Lower leg skin (tissue), 4 donors: ENCODE measurements around the gene SCRT2. TPM values are rescaled to one million over a fixed set of nuclear protein-coding genes. Genes with fewer than 3 reads are reported as not detected.

ENCODE experiments used
- DNase-seq, 2 donors: peaks; one replicate each; pipeline ENCODE4 v3.0.0-alpha.2; 2019; ENCODE audit warnings: low spot score in 2 of 2
- H3K4me3 ChIP-seq: fragments of 200-600 bp; sonication (generic); 2 replicates; pipeline ENCODE4 v1.5.1; 2017; ENCODE audit warnings: mild to moderate bottlenecking, low read depth; ENCODE audit not compliant: poor library complexity, severe bottlenecking
- CTCF ChIP-seq, 3 donors: fragments of 450-650 bp; IDR thresholded peaks; one replicate each; pipeline ENCODE4 v1.5.1; 2016; ENCODE audit warnings: antibody characterized with exemption in 3 of 3, mild to moderate bottlenecking in 3 of 3, moderate library complexity in 2 of 3
- POLR2A ChIP-seq, 2 donors: fragments of 450-650 bp; IDR thresholded peaks; one replicate each; pipeline ENCODE4 v1.6.1; 2016 to 2017; ENCODE audit warnings: antibody characterized with exemption in 2 of 2, mild to moderate bottlenecking in 1 of 2, moderate library complexity in 1 of 2
- WGBS, 2 donors: methylation state at CpG; one replicate each; pipeline ENCODE4 v1.1.5; 2018; 5-methylcytosine and 5-hydroxymethylcytosine counted together
- intact Hi-C: fragments of 100-400 bp; cut with DNase I; formaldehyde crosslinking; loops from one replicate; pipeline ENCODE4 v1.15.0; 2023; ENCODE audit warnings: low total_unique reads
- total RNA-seq, 4 donors: library from RNA; depleted of rRNA; stranded (reverse); fragments of >200 nt; gene quantifications; one replicate each; pipeline ENCODE4 v1.1.0, GENCODE V29; 2016

The SCRT2 gene
- total RNA-seq, 4 donors from 2014 or later, result not detected

GRCh38 chr20:672963-673602 lies 2.5 kb downstream of the SCRT2 start:
- no peak for DNase-seq
- intact Hi-C loops, result no loop called here
- no peak for TF ChIP-seq CTCF (IDR thresholded peaks at IDR 0.05)
- H3K4me3 ChIP-seq, result no peak overlapping the region
- WGBS, 2 donors, result 31 to 53% methylated on average over 7 of the region's 7 CpGs

GRCh38 chr20:671252-672030 lies 4.2 kb downstream of the SCRT2 start:
- DNase-seq, result no peak
- 71 to 79% methylated on average over 9 of the region's 9 CpGs for WGBS, 2 donors
- no peak overlapping the region for H3K4me3 ChIP-seq
- intact Hi-C loops, result no loop called here
- TF ChIP-seq CTCF (IDR thresholded peaks at IDR 0.05) (no peak), POLR2A (IDR thresholded peaks at IDR 0.05) (no peak)

GRCh38 chr20:669573-669972 lies 6.0 kb downstream of the SCRT2 start:
- TF ChIP-seq CTCF (IDR thresholded peaks at IDR 0.05) (no peak), POLR2A (IDR thresholded peaks at IDR 0.05) (no peak)
- DNase-seq, result no peak
- intact Hi-C loops, result no loop called here
- 55 to 72% methylated on average over 7 of the region's 7 CpGs for WGBS, 2 donors
- no peak overlapping the region for H3K4me3 ChIP-seq

- WGBS, 2 donors, result 64% methylated on average over 3 of the region's 3 CpGs
- no peak for DNase-seq
- intact Hi-C loops, result no loop called here
- no peak overlapping the region for H3K4me3 ChIP-seq
- TF ChIP-seq POLR2A (IDR thresholded peaks at IDR 0.05), result no peak
- TF ChIP-seq CTCF (IDR thresholded peaks at IDR 0.05), result no peak
These were observed 7.0 kb downstream of the SCRT2 start for GRCh38 chr20:668638-669037.

- no peak for DNase-seq
- no peak overlapping the region for H3K4me3 ChIP-seq
- intact Hi-C loops, result no loop called here
- TF ChIP-seq CTCF (IDR thresholded peaks at IDR 0.05) (no peak), POLR2A (IDR thresholded peaks at IDR 0.05) (no peak)
These were observed 7.6 kb downstream of the SCRT2 start for GRCh38 chr20:668050-668449.
